Natural killer cell (primary cell): ENCODE measurements around the gene C2orf15. TPM values are rescaled to one million over a fixed set of nuclear protein-coding genes. Genes with fewer than 3 reads are reported as not detected.

Experiments used
- ATAC-seq, 3 donors: fragments of 150-1000 bp in 2 of 3; fragments of 200-7000 bp in 1 of 3; cut with Tn5 transposase; 1 replicate in 1 of 3; 2 replicates in 2 of 3; pipeline ENCODE4 v1.10.0; 2021; ENCODE audit warnings: mild to moderate bottlenecking in 2 of 3, moderate library complexity in 2 of 3
- DNase-seq, 2 donors: peaks; one replicate each; pipeline versions ENCODE4 v3.0.0 to v3.0.0-alpha.2; 2013 to 2021; ENCODE audit warnings: mixed read lengths in 1 of 2
- H3K27ac ChIP-seq: one replicate; pipeline ENCODE4 v1.5.1; 2013; ENCODE audit warnings: mild to moderate bottlenecking, low read length
- H3K27me3 ChIP-seq: one replicate; pipeline ENCODE4 v1.6.1; 2013; ENCODE audit warnings: low read length; ENCODE audit not compliant: control insufficient read depth, insufficient read depth
- H3K36me3 ChIP-seq: one replicate; pipeline ENCODE4 v1.6.1; 2013; ENCODE audit warnings: low read length; ENCODE audit not compliant: control insufficient read depth, insufficient read depth
- H3K4me1 ChIP-seq: one replicate; pipeline ENCODE4 v1.6.1; 2013; ENCODE audit warnings: low read length; ENCODE audit not compliant: control insufficient read depth, insufficient read depth
- H3K4me3 ChIP-seq: one replicate; pipeline ENCODE4 v1.5.1; 2013; ENCODE audit warnings: low read length
- H3K9me3 ChIP-seq: one replicate; pipeline ENCODE4 v1.6.1; 2013; ENCODE audit warnings: low read length; ENCODE audit not compliant: control insufficient read depth, insufficient read depth
- H3K27ac Mint-ChIP-seq, 2 donors: one replicate each; pipeline ENCODE4 v1.8.0; 2022; ENCODE audit warnings: mild to moderate bottlenecking in 2 of 2, mixed read lengths in 2 of 2, moderate library complexity in 1 of 2
- H3K27me3 Mint-ChIP-seq, 2 donors: one replicate each; pipeline ENCODE4 v1.8.0; 2022; ENCODE audit warnings: low read depth in 2 of 2, mixed read lengths in 2 of 2
- H3K36me3 Mint-ChIP-seq: one replicate; pipeline ENCODE4 v1.8.0; 2022; ENCODE audit warnings: mixed read lengths
- H3K4me1 Mint-ChIP-seq, 2 donors: one replicate each; pipeline ENCODE4 v1.8.0; 2022; ENCODE audit warnings: mixed read lengths in 2 of 2
- H3K4me3 Mint-ChIP-seq: one replicate; pipeline ENCODE4 v1.8.0; 2022; ENCODE audit warnings: mild to moderate bottlenecking, moderate library complexity, mixed read lengths
- H3K9me3 Mint-ChIP-seq, 2 donors: one replicate each; pipeline ENCODE4 v1.8.0; 2022; ENCODE audit warnings: mixed read lengths in 2 of 2
- WGBS: methylation state at CpG from one replicate; pipeline ENCODE4 v1.1.7; 2013; ENCODE audit warnings: missing lambda C conversion rate; ENCODE audit not compliant: insufficient coverage; 5-methylcytosine and 5-hydroxymethylcytosine counted together
- intact Hi-C: fragments of 100-400 bp; cut with micrococcal nuclease; formaldehyde crosslinking; loops from one replicate; pipeline ENCODE4 v1.14.2; 2022
- total RNA-seq, 4 donors: library from RNA; stranded (reverse); fragments of 120-200 nt in 1 of 4; gene quantifications; one replicate each; pipeline versions ENCODE4 v1.2.3 to v1.2.4, GENCODE V29; 2013 to 2022
- TF ChIP-seq, protein P1 (sequence below): fragments of 200-600 bp; IDR thresholded peaks from one replicate; pipeline ENCODE4 v1.8.0; 2022; ENCODE audit warnings: antibody characterized with exemption

The C2orf15 gene
- total RNA-seq, 3 donors from 2014 or later (not counting 1 experiment from before 2014, with no cell fraction given), result 1.3 to 2.6 (median 1.9) TPM

DNA sequence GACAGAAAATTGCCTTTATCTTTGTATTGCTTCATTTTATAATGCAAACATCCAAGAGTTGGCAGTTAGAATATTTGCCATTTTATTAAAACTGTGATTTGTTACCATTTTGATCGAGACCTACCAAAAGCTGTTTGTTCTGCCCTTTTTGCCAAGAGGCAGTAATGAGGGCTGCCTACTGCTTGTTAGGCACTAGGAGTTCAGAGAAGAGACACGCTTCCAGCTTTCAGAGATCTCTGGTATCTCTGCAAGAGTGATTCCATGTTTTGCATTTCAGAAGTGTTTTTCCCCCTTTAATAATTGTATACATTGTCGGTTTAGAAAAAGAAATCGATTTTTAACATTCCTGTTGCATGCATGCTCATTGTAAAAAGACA, 40.1 kb downstream of the C2orf15 start:
- H3K27me3 Mint-ChIP-seq, result no peaks in the 10 kb centered on the region
- Histone ChIP-seq H3K27me3 (no peaks in the 10 kb centered on the region), H3K27ac (peak overlapping the region; percentile 74), H3K36me3 (no peaks in the 10 kb centered on the region), H3K4me1 (peaks cover 20% of the 10 kb centered on the region), H3K4me3 (peak overlapping the region; percentile 75), H3K9me3 (no peaks in the 10 kb centered on the region)
- ATAC-seq (no peak), DNase-seq (peak in 1 of 2 donors; percentile 13)
- no peaks in the 10 kb centered on the region for H3K9me3 Mint-ChIP-seq
- H3K27ac Mint-ChIP-seq, result peak overlapping the region; percentile 99 to 100
- no peaks in the 10 kb centered on the region for H3K36me3 Mint-ChIP-seq
- H3K4me3 Mint-ChIP-seq, result peak overlapping the region; percentile 100
- 6% methylated on average over 1 of the region's 4 CpGs for WGBS
- H3K4me1 Mint-ChIP-seq, result peaks cover 58 to 62% of the 10 kb centered on the region in 2 donors
- intact Hi-C loops, result loop anchor here (1.0 kb wide), 4 partner anchors 27 to 309 kb away; partner anchors contain the start of genes C2orf15, LIPT1, REV1 and TSGA10
- TF ChIP-seq, protein P1, sequence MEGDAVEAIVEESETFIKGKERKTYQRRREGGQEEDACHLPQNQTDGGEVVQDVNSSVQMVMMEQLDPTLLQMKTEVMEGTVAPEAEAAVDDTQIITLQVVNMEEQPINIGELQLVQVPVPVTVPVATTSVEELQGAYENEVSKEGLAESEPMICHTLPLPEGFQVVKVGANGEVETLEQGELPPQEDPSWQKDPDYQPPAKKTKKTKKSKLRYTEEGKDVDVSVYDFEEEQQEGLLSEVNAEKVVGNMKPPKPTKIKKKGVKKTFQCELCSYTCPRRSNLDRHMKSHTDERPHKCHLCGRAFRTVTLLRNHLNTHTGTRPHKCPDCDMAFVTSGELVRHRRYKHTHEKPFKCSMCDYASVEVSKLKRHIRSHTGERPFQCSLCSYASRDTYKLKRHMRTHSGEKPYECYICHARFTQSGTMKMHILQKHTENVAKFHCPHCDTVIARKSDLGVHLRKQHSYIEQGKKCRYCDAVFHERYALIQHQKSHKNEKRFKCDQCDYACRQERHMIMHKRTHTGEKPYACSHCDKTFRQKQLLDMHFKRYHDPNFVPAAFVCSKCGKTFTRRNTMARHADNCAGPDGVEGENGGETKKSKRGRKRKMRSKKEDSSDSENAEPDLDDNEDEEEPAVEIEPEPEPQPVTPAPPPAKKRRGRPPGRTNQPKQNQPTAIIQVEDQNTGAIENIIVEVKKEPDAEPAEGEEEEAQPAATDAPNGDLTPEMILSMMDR, result no peak

DNA sequence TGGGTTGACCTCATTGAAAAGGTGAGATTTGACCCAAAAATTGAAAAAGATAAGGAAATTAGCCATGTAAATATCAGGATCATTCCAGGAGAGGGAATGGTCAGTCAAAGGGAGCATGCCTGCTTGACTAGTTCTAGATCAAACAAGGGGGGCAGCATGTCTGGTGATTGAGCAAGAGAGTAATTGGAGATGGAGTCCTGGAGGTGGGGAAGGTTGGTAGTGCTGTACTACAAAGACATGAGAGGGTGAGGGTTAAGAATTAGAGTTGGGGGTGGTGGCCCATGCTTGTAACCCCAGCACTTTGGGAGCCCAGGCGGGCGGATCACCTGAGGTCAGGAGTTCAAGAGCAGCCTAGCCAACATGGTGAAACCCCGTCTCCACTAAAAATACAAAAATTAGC, 41.5 kb downstream of the C2orf15 start:
- no peaks in the 10 kb centered on the region for H3K9me3 Mint-ChIP-seq
- ATAC-seq (no peak), DNase-seq (no peak)
- TF ChIP-seq, protein P1, result no peak
- H3K27me3 ChIP-seq, result no peaks in the 10 kb centered on the region
- intact Hi-C loops, result no loop called here
- peaks cover 49 to 54% of the 10 kb centered on the region in 2 donors for H3K4me1 Mint-ChIP-seq
- H3K36me3 Mint-ChIP-seq, result no peaks in the 10 kb centered on the region
- H3K27ac ChIP-seq, result no peak overlapping the region
- no peak overlapping the region for H3K4me3 ChIP-seq
- H3K9me3 ChIP-seq, result no peaks in the 10 kb centered on the region
- H3K27ac Mint-ChIP-seq, result peak overlapping the region; percentile 30 to 58
- peaks cover 3% of the 10 kb centered on the region for H3K36me3 ChIP-seq
- H3K4me1 ChIP-seq, result peaks cover 20% of the 10 kb centered on the region
- 100% methylated on average over 3 of the region's 3 CpGs for WGBS
- H3K4me3 Mint-ChIP-seq, result peak overlapping the region; percentile 40
- H3K27me3 Mint-ChIP-seq, result no peaks in the 10 kb centered on the region

DNA sequence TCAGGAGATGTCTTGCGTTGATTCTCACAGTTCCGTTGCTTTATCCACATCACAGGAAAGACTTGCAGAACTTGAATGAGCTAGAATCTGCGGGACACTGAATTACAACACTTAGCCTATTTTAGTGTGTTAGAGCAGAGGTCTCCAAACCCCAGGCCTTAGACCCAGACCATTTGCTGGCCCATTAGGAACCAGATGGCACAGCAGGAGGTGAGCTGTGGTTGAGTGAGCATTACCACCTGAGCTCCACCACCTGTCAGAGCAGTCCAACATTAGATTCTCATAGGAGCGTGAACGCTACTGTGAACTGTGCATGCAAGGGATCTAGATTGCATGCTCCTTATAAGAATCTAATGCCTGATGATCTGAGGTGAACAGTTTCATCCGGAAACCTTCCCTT, 43.3 kb downstream of the C2orf15 start:
- DNase-seq, result no peak
- Histone ChIP-seq H3K27me3 (no peaks in the 10 kb centered on the region), H3K4me3 (no peak overlapping the region), H3K9me3 (no peaks in the 10 kb centered on the region), H3K4me1 (peaks cover 11% of the 10 kb centered on the region), H3K27ac (no peak overlapping the region), H3K36me3 (peaks cover 7% of the 10 kb centered on the region)
- Mint-ChIP-seq H3K9me3 (no peaks in the 10 kb centered on the region), H3K36me3 (no peaks in the 10 kb centered on the region), H3K27me3 (no peaks in the 10 kb centered on the region), H3K4me3 (no peak overlapping the region), H3K27ac (peak overlapping the region in 1 of 2 donors; percentile 51), H3K4me1 (peaks cover 36 to 38% of the 10 kb centered on the region in 2 donors)
- intact Hi-C loops, result no loop called here
- 100% methylated on average over 5 of the region's 6 CpGs for WGBS
- no peak for ATAC-seq
- TF ChIP-seq, protein P1, result no peak

DNA sequence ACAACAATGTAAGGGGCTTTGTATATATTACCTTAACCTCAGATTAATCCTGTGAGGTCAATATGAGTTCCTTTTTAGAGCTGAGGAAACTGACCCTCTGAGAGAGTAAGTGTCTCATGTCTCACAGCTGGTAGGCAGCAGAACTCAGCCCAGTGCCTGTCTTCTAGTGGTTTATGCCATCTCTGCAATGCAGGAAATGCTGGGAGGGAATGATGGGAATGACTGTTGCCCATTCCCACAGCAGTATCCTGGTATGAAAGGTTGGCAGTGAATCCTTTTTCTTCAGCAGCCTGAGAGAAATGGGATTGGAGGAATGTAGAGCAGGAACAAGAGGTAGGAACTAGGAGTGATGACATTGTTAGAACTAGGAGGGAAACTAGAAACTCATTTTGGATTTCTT, 45.5 kb downstream of the C2orf15 start:
- Histone ChIP-seq H3K4me1 (peaks cover 2% of the 10 kb centered on the region), H3K27ac (no peak overlapping the region), H3K4me3 (no peak overlapping the region), H3K9me3 (no peaks in the 10 kb centered on the region), H3K27me3 (no peaks in the 10 kb centered on the region), H3K36me3 (peaks cover 17% of the 10 kb centered on the region)
- ATAC-seq, result no peak
- TF ChIP-seq, protein P1, result no peak
- Mint-ChIP-seq H3K27me3 (no peaks in the 10 kb centered on the region), H3K36me3 (no peaks in the 10 kb centered on the region), H3K27ac (no peak overlapping the region), H3K9me3 (no peaks in the 10 kb centered on the region), H3K4me3 (no peak overlapping the region), H3K4me1 (peaks cover 18 to 25% of the 10 kb centered on the region in 2 donors)
- no peak for DNase-seq
- intact Hi-C loops, result no loop called here
